HG02623 (cell line): ENCODE data around the gene GPR75.

Experiments
- ATAC-seq: cut with Tn5 transposase; IDR thresholded peaks from one replicate; pipeline ENCODE4 v1.9.1; 2021; ENCODE audit warnings: moderate library complexity; ENCODE audit not compliant: unreplicated experiment

Gene GPR75

GRCh38 chr2:53859206-53860181 lies at the start of gene GPR75:
Gene GPR75 (minus strand): TSS chr2:53859967. CDS start chr2:53854756, 5,211 bp downstream.
- no peak for ATAC-seq

GRCh38 chr2:53907582-53907981 lies 47.8 kb upstream of the GPR75 start:
- ATAC-seq = no peak

GRCh38 chr2:53905396-53905795 lies 45.6 kb upstream of the GPR75 start:
- ATAC-seq = no peak

GRCh38 chr2:53903011-53903410 lies 43.2 kb upstream of the GPR75 start:
- ATAC-seq = no peak

- ATAC-seq = no peak
Observed at GRCh38 chr2:53901192-53901591, 41.4 kb upstream of the GPR75 start.

- no peak for ATAC-seq
Observed at GRCh38 chr2:53896864-53897263, 37.1 kb upstream of the GPR75 start.

GRCh38 chr2:53886406-53887280 lies 26.9 kb upstream of the GPR75 start:
- ATAC-seq = no peak

- ATAC-seq = no peak
Observed at GRCh38 chr2:53884883-53885282, 25.1 kb upstream of the GPR75 start.

- ATAC-seq = no peak
Observed at GRCh38 chr2:53881986-53882385, 22.2 kb upstream of the GPR75 start.

- no peak for ATAC-seq
Observed at GRCh38 chr2:53881360-53881759, 21.6 kb upstream of the GPR75 start.

GRCh38 chr2:53880756-53881155 lies 21.0 kb upstream of the GPR75 start:
- no peak for ATAC-seq

GRCh38 chr2:53877556-53877955 lies 17.8 kb upstream of the GPR75 start:
- no peak for ATAC-seq

- ATAC-seq = no peak
Observed at GRCh38 chr2:53877112-53877511, 17.3 kb upstream of the GPR75 start.

- no peak for ATAC-seq
Observed at GRCh38 chr2:53874401-53874950, 14.7 kb upstream of the GPR75 start.

GRCh38 chr2:53867773-53868172 lies 8.0 kb upstream of the GPR75 start:
- no peak for ATAC-seq

GRCh38 chr2:53867169-53867568 lies 7.4 kb upstream of the GPR75 start:
- no peak for ATAC-seq

- no peak for ATAC-seq
Observed at GRCh38 chr2:53865962-53866361, 6.2 kb upstream of the GPR75 start.

GRCh38 chr2:53865264-53865663 lies 5.5 kb upstream of the GPR75 start:
- ATAC-seq = no peak

- no peak for ATAC-seq
Observed at GRCh38 chr2:53863538-53864227, 3.9 kb upstream of the GPR75 start.

- ATAC-seq = no peak
Observed at GRCh38 chr2:53861824-53862223, 2.1 kb upstream of the GPR75 start.

GRCh38 chr2:53856272-53856671 lies 3.5 kb downstream of the GPR75 start:
- no peak for ATAC-seq
